HCT116 (cell line): ENCODE results near the gene TRNP1. TPM values are rescaled to one million over a fixed set of nuclear protein-coding genes. Genes with fewer than 3 reads are reported as not detected.

ENCODE experiments used
- ATAC-seq: fragments of 200-7000 bp; cut with Tn5 transposase; 2 replicates; pipeline ENCODE4 v1.9.1; 2020; ENCODE audit warnings: mild to moderate bottlenecking, moderate library complexity
- BruUV-seq: library from RNA; stranded (reverse); fragments of 400-500 nt; replicated peaks from 2 replicates; lab custom pipeline; 2021; lab: Mats Ljungman, UMichigan
- CTCF ChIA-PET: fragments of 300-600 bp; sonication (Branson Sonifier 250); formaldehyde crosslinking; loops from one replicate; lab custom pipeline; 2021; ENCODE audit warnings: antibody characterized with exemption; lab: Charles Lee
- POLR2A ChIA-PET: fragments of 300-600, 350-600 bp; sonication (Branson Sonifier 250); formaldehyde crosslinking; loops from one replicate; lab custom pipeline; 2021; ENCODE audit warnings: antibody characterized with exemption; lab: Charles Lee
- RAD21 ChIA-PET, 2 experiments: fragments of 300-600 bp; sonication (Branson Sonifier 250); formaldehyde crosslinking; loops; one replicate each; lab custom pipeline; 2023; ENCODE audit warnings: low total read pairs in 2 of 2; ENCODE audit not compliant: uncharacterized antibody in 2 of 2, unreplicated experiment in 2 of 2, low non-redundant PET in 1 of 2; lab: Charles Lee
- DNase-seq: peaks from one replicate; pipeline ENCODE4 v3.0.0-alpha.2; 2010; ENCODE audit warnings: low read depth, low spot score
- H2AFZ ChIP-seq: fragments of 200-600 bp; shearing (Covaris generic), sonication (generic); 2 replicates; pipeline ENCODE4 v1.6.1; 2017; ENCODE audit warnings: low read depth, mixed run types, mixed read lengths, antibody characterized with exemption, low read length; ENCODE audit not compliant: poor library complexity, severe bottlenecking
- H3K27ac ChIP-seq: 2 replicates; pipeline ENCODE4 v1.5.1; 2012; ENCODE audit warnings: low read depth, low read length
- H3K27me3 ChIP-seq: fragments of 200-600 bp; sonication (generic); 2 replicates; pipeline ENCODE4 v1.6.1; 2016; ENCODE audit warnings: mixed run types, low read length, mixed read lengths; ENCODE audit not compliant: insufficient read depth
- H3K36me3 ChIP-seq, 2 experiments: fragments of 200-500 bp in 1 of 2; fragments of 200-600 bp in 1 of 2; sonication (Bioruptor generic) in 1 of 2; sonication (generic) in 1 of 2; 2 replicates each; pipeline versions ENCODE4 v1.5.1 to v1.6.1; 2014 to 2016; ENCODE audit warnings: low read length in 2 of 2, inconsistent platforms in 1 of 2, mixed read lengths in 1 of 2, mixed run types in 1 of 2; ENCODE audit not compliant: insufficient read depth in 2 of 2, control insufficient read depth in 1 of 2
- H3K4me1 ChIP-seq, 2 experiments: fragments of 200-600 bp in 1 of 2; sonication (generic) in 1 of 2; 2 replicates each; pipeline versions ENCODE4 v1.5.1 to v1.6.1; 2012 to 2017; ENCODE audit warnings: low read length in 2 of 2, inconsistent platforms in 1 of 2, mild to moderate bottlenecking in 1 of 2, mixed read lengths in 1 of 2, mixed run types in 1 of 2, moderate library complexity in 1 of 2; ENCODE audit not compliant: insufficient read depth in 2 of 2, control insufficient read depth in 1 of 2
- H3K4me2 ChIP-seq: fragments of 200-600 bp; sonication (generic); 2 replicates; pipeline ENCODE4 v1.6.1; 2017; ENCODE audit warnings: mixed run types, low read length, mixed read lengths
- H3K4me3 ChIP-seq, 2 experiments: fragments of 200-600 bp in 1 of 2; sonication (generic) in 1 of 2; replicated peaks in 1 of 2; 2 replicates each; pipeline ENCODE4 v1.5.1; 2011 to 2016; ENCODE audit warnings: low read length in 2 of 2, control low read depth in 1 of 2, low read depth in 1 of 2, mild to moderate bottlenecking in 1 of 2, mixed read lengths in 1 of 2, mixed run types in 1 of 2
- H3K79me2 ChIP-seq: fragments of 200-600 bp; sonication (generic); 2 replicates; pipeline ENCODE4 v1.6.1; 2017; ENCODE audit warnings: mild to moderate bottlenecking, mixed run types, low read length, moderate library complexity, mixed read lengths; ENCODE audit not compliant: insufficient read depth
- H3K9ac ChIP-seq: fragments of 200-600 bp; sonication (generic); 2 replicates; pipeline ENCODE4 v1.6.1; 2016; ENCODE audit warnings: low read length, mixed read lengths
- H3K9me2 ChIP-seq: fragments of 200-600 bp; sonication (generic), shearing (Covaris generic); 2 replicates; pipeline ENCODE4 v1.6.1; 2017; ENCODE audit warnings: mixed run types, mild to moderate bottlenecking, moderate library complexity; ENCODE audit not compliant: insufficient read depth
- H3K9me3 ChIP-seq, 2 experiments: fragments of 200-500 bp in 1 of 2; fragments of 200-600 bp in 1 of 2; sonication (Bioruptor generic) in 1 of 2; sonication (generic) in 1 of 2; 2 replicates each; pipeline ENCODE4 v1.6.1; 2014 to 2017; ENCODE audit warnings: low read length in 2 of 2, mixed read lengths in 2 of 2, inconsistent platforms in 1 of 2, low read depth in 1 of 2, mild to moderate bottlenecking in 1 of 2, mixed run types in 1 of 2, moderate library complexity in 1 of 2; ENCODE audit not compliant: control insufficient read depth in 1 of 2, insufficient read depth in 1 of 2
- H4K20me1 ChIP-seq: fragments of 200-600 bp; sonication (generic), shearing (Covaris generic); 2 replicates; pipeline ENCODE4 v1.6.1; 2017; ENCODE audit warnings: mixed run types, mild to moderate bottlenecking, moderate library complexity; ENCODE audit not compliant: insufficient read depth
- CBX3 ChIP-seq: IDR thresholded peaks from 2 replicates; pipeline ENCODE4 v1.6.1; 2012; ENCODE audit warnings: low read depth
- ELF1 ChIP-seq: IDR thresholded peaks from 2 replicates; pipeline ENCODE4 v1.6.1; 2012; ENCODE audit warnings: low read depth, borderline replicate concordance
- EZH2 ChIP-seq: fragments of 200-600 bp; sonication (generic); IDR thresholded peaks from 2 replicates; pipeline ENCODE4 v1.6.1; 2017; ENCODE audit warnings: antibody characterized with exemption, mixed run types
- JUND ChIP-seq: IDR thresholded peaks from 2 replicates; pipeline ENCODE4 v1.6.1; 2012
- SRF ChIP-seq: IDR thresholded peaks from 2 replicates; pipeline ENCODE4 v1.6.1; 2012; ENCODE audit warnings: low read depth
- TCF7L2 ChIP-seq: IDR thresholded peaks from 2 replicates; pipeline ENCODE4 v1.7.0; 2011; ENCODE audit warnings: borderline replicate concordance, inconsistent platforms; ENCODE audit not compliant: insufficient read depth, insufficient read length; ENCODE audit errors: extremely low read depth
- ZFX ChIP-seq: fragments of 450-650 bp; IDR thresholded peaks from 2 replicates; pipeline ENCODE4 v1.6.1; 2017
- intact Hi-C: fragments of 100-400 bp; cut with micrococcal nuclease; formaldehyde crosslinking; loops from 2 replicates; pipeline ENCODE4 v1.10.0; 2022
- total RNA-seq: library from RNA; stranded (reverse); gene quantifications from one replicate; pipeline ENCODE4 v1.2.1, GENCODE V29; 2021; ENCODE audit not compliant: unreplicated experiment

TRNP1 gene
- total RNA-seq, 1 experiment from 2014 or later: 76.9 TPM

GRCh38 chr1:26976621-26977510, 16.6 kb upstream of the TRNP1 start:
- Histone ChIP-seq H3K36me3 (no peaks in the 10 kb centered on the region), H4K20me1 (no peaks in the 10 kb centered on the region), H3K4me1 (peaks cover 10 to 25% of the 10 kb centered on the region in 2 experiments), H3K9me3 (no peaks in the 10 kb centered on the region), H3K9me2 (no peaks in the 10 kb centered on the region), H3K79me2 (no peaks in the 10 kb centered on the region), H3K9ac (no peak overlapping the region), H3K27ac (no peak overlapping the region), H3K4me3 (no peak overlapping the region), H3K27me3 (no peaks in the 10 kb centered on the region), H3K4me2 (no peak overlapping the region), H2AFZ (no peak overlapping the region)
- no TSS peak for BruUV-seq
- DNase-seq (no peak), ATAC-seq (no peak)
- RAD21 ChIA-PET: no interaction called here
- no peak for TF ChIP-seq TCF7L2
- TF ChIP-seq SRF: no peak
- TF ChIP-seq JUND: no peak
- no peak for TF ChIP-seq EZH2
- no peak for TF ChIP-seq ELF1
- intact Hi-C loops: loop anchor here (5.0 kb wide), 1 partner anchor 110 kb away; no protein-coding TSS in a partner anchor
- CTCF ChIA-PET: interaction anchor here (1.1 kb wide), 1 partner anchor 21 kb away, joined by 5 read pairs; no protein-coding TSS in a partner anchor
- POLR2A ChIA-PET: interaction anchor here (1.0 kb wide), 1 partner anchor 17 kb away, joined by 4 read pairs; the partner anchor contains the start of gene TRNP1

GRCh38 chr1:26978901-26979300, 14.6 kb upstream of the TRNP1 start:
- BruUV-seq: no TSS peak
- H2AFZ ChIP-seq: no peak overlapping the region
- POLR2A ChIA-PET: no interaction called here

More at GRCh38 chr1:26978901-26979300, 14.6 kb upstream of the TRNP1 start:
- Histone ChIP-seq H3K9me3 (no peaks in the 10 kb centered on the region), H3K27me3 (no peaks in the 10 kb centered on the region), H3K4me3 (no peak overlapping the region), H3K4me2 (peak overlapping the region; percentile 21; the same call in 1 of the 2 replicates), H3K36me3 (no peaks in the 10 kb centered on the region), H3K27ac (no peak overlapping the region), H3K4me1 (peaks cover 4 to 8% of the 10 kb centered on the region in 2 experiments), H3K9me2 (no peaks in the 10 kb centered on the region), H3K79me2 (no peaks in the 10 kb centered on the region), H3K9ac (no peak overlapping the region), H4K20me1 (no peaks in the 10 kb centered on the region)
- DNase-seq (no peak), ATAC-seq (no peak)
- RAD21 ChIA-PET: no interaction called here
- CTCF ChIA-PET: interaction anchor here (1.7 kb wide), 1 partner anchor 12 kb away, joined by 4 read pairs; no protein-coding TSS in a partner anchor
- intact Hi-C loops: loop anchor here (5.0 kb wide), 1 partner anchor 108 kb away; no protein-coding TSS in a partner anchor
- TF ChIP-seq ELF1 (no peak), CBX3 (no peak), ZFX (no peak)
